Large intestine (tissue), 3 donors: Measurements from ENCODE around the gene WNT7A. TPM values are rescaled to one million over a fixed set of nuclear protein-coding genes. Genes with fewer than 3 reads are reported as not detected.

ENCODE experiments used
- DNase-seq, 2 donors: peaks; one replicate each; pipeline versions ENCODE4 v3.0.0 to v3.0.0-alpha.2; 2013
- H3K27ac ChIP-seq: one replicate; pipeline ENCODE4 v1.5.1; 2013; ENCODE audit warnings: low read length
- H3K27me3 ChIP-seq: 2 replicates; pipeline ENCODE4 v1.6.1; 2013; ENCODE audit warnings: low read length; ENCODE audit not compliant: control insufficient read depth, insufficient read depth
- H3K36me3 ChIP-seq: 2 replicates; pipeline ENCODE4 v1.6.1; 2013; ENCODE audit warnings: low read length; ENCODE audit not compliant: control insufficient read depth, insufficient read depth
- H3K4me1 ChIP-seq: one replicate; pipeline ENCODE4 v1.6.1; 2013; ENCODE audit warnings: low read length; ENCODE audit not compliant: control insufficient read depth, insufficient read depth
- H3K4me3 ChIP-seq: one replicate; pipeline ENCODE4 v1.5.1; 2013; ENCODE audit warnings: low read length
- H3K9me3 ChIP-seq: one replicate; pipeline ENCODE4 v1.6.1; 2013; ENCODE audit warnings: mild to moderate bottlenecking, low read depth, low read length, moderate library complexity; ENCODE audit not compliant: control insufficient read depth
- WGBS: methylation state at CpG from one replicate; pipeline ENCODE4 v1.1.5; 2013; ENCODE audit warnings: low lambda C conversion rate; ENCODE audit not compliant: insufficient coverage; 5-methylcytosine and 5-hydroxymethylcytosine counted together
- polyA plus RNA-seq: library from polyadenylated mRNA; unstranded; fragments of 120-200 nt; gene quantifications from one replicate; pipeline ENCODE4 v1.2.1, GENCODE V29; 2013

The WNT7A gene
- polyA plus RNA-seq, 1 donor = 0.01 TPM

DNA sequence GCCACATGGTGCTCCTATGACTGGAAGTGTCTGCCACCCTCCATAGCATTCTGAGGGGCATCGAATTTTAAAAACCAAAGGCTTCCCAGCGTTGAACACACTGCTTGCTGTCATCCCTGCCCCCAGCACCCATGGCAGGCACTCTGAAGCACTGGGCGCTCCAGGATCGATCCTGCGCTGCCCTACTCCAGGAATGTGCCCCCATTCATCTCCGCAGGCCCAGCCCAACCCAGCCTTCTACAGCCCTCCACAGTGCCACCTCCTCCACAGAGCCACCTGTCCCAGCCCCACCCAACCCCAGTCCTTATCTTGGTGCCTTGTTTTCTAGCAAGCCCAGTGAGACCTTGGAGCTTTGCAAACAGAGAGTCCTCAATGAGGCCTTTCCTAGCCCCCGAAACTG lies 52.2 kb downstream of the WNT7A start:
- no CpG with 5 or more reads among the region's 7 CpGs for WGBS
- H3K9me3 ChIP-seq = no peaks in the 10 kb centered on the region
- no peak overlapping the region for H3K4me3 ChIP-seq
- no peak overlapping the region for H3K27ac ChIP-seq
- no peaks in the 10 kb centered on the region for H3K4me1 ChIP-seq
- H3K27me3 ChIP-seq = no peaks in the 10 kb centered on the region
- H3K36me3 ChIP-seq = no peaks in the 10 kb centered on the region
- DNase-seq = no peak

DNA sequence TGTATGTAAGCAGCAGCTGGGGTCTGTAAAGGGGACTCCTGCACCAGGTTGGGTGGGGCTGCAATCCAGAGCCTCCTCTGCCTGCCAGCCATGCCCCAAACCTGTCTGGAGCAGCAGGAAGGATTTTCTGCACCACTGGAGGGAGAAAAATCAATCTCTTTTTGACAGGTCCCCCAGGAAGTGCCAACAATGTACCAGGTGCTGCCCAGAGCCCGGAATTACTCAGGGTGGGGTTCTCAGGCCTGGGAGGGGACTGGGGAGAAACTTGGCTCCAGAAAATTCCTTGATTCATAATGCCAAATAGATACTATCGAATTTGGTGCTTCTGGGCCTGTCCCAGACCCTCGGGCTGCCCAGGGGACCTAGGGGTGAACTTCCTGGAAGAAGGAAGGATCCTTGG lies 52.6 kb downstream of the WNT7A start:
- H3K27ac ChIP-seq = no peak overlapping the region
- no peaks in the 10 kb centered on the region for H3K4me1 ChIP-seq
- H3K9me3 ChIP-seq = no peaks in the 10 kb centered on the region
- no peak overlapping the region for H3K4me3 ChIP-seq
- no peak for DNase-seq
- no peaks in the 10 kb centered on the region for H3K36me3 ChIP-seq
- no CpG with 5 or more reads among the region's 3 CpGs for WGBS
- H3K27me3 ChIP-seq = no peaks in the 10 kb centered on the region

DNA sequence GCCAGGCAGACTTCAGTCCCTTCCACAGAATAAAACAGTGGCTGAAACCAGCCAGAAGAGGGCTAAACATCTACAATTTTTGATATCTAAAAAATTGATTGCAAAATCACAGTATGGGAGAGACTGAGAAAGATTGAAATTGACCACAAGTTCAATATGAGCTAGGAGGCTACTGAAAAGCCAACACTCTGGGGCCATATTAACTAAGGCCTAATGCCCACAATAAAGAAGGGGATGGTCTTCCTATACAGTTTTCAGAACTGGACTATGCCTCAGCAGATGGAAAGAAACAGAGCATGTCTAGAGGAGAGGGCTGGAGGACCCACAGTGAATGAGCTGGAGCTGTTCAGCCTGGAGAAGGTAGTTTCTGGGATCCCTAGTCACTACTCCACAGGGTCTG lies 53.2 kb downstream of the WNT7A start:
- H3K4me1 ChIP-seq = no peaks in the 10 kb centered on the region
- no peaks in the 10 kb centered on the region for H3K36me3 ChIP-seq
- no peaks in the 10 kb centered on the region for H3K9me3 ChIP-seq
- no peak overlapping the region for H3K4me3 ChIP-seq
- no peak for DNase-seq
- H3K27ac ChIP-seq = no peak overlapping the region
- no peaks in the 10 kb centered on the region for H3K27me3 ChIP-seq

DNA sequence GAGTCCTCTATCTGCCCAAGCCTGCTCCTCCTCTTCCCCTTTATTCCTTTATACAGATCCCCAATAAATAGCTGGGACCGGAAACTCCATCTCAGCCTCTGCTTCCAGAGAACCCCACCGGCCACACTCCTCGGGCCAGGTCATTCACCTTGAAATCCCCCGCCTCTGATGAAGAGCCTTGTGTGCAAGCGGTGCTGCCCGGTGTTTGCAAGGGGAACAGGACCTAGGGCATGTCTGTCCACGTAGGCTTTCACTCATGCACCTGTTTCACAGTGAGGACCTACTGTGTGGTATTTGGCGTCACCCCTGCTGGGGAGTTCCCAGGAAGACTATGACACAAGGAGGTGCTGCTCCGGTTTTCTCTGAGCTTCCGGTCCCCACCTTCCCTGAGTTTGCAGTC lies 54.0 kb downstream of the WNT7A start:
- no CpG with 5 or more reads among the region's 10 CpGs for WGBS
- Histone ChIP-seq H3K36me3 (no peaks in the 10 kb centered on the region), H3K27ac (no peak overlapping the region), H3K27me3 (no peaks in the 10 kb centered on the region), H3K4me3 (no peak overlapping the region), H3K4me1 (no peaks in the 10 kb centered on the region), H3K9me3 (no peaks in the 10 kb centered on the region)
- DNase-seq = no peak

DNA sequence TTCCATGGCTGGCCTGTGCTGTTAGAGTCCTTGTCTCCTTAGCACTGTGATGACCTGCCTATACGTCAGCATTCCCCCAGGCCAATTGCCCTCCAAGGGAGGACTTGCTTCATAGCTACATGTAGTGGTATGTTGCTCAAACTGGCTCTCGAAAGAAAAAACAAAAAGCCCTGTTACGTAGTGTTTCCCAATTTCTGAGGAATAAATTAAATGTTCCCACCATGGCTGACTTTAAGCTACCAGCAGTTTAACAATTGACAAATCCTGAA lies 54.6 kb downstream of the WNT7A start:
- 90% methylated on average over 2 of the region's 3 CpGs for WGBS

GRCh38 chr3:13824521-13825310 lies 55.2 kb downstream of the WNT7A start:
- H3K4me1 ChIP-seq = no peaks in the 10 kb centered on the region
- H3K27me3 ChIP-seq = no peaks in the 10 kb centered on the region
- H3K4me3 ChIP-seq = no peak overlapping the region
- no peak overlapping the region for H3K27ac ChIP-seq
- WGBS = no CpG with 5 or more reads among the region's 8 CpGs
- no peak for DNase-seq
- no peaks in the 10 kb centered on the region for H3K36me3 ChIP-seq
- H3K9me3 ChIP-seq = no peaks in the 10 kb centered on the region

More for the DNA sequence above, 54.6 kb downstream of the WNT7A start:
- Histone ChIP-seq H3K9me3 (no peaks in the 10 kb centered on the region), H3K27me3 (no peaks in the 10 kb centered on the region), H3K36me3 (no peaks in the 10 kb centered on the region), H3K27ac (no peak overlapping the region), H3K4me1 (no peaks in the 10 kb centered on the region), H3K4me3 (no peak overlapping the region)
- no peak for DNase-seq

DNA sequence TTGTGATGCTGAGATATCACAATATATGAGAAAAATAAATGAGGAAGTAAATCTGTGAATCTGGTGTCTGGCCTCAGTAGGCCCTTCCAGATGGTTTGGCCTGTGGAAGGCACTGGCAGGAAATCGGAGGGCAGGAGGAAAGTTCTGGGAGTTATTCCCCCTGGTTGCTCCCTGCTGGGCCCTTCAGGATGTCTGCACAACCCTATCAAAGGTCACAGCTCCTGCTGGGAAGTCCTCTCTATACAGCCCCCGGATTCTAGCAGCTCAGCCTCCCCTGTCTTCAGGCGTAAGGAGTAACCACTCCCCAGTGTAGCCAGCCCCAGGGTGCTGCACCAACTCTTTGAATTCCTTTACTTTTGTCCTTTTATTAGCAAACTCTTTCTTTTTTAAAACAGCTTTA lies 56.2 kb downstream of the WNT7A start:
- no peak for DNase-seq
- WGBS = 77% methylated on average over 3 of the region's 3 CpGs
- H3K27ac ChIP-seq = no peak overlapping the region

GRCh38 chr3:13822871-13823585 lies 56.8 kb downstream of the WNT7A start:
- no peak overlapping the region for H3K4me3 ChIP-seq
- WGBS = no CpG with 5 or more reads among the region's 8 CpGs

More for the DNA sequence above, 56.2 kb downstream of the WNT7A start:
- H3K9me3 ChIP-seq = no peaks in the 10 kb centered on the region
- H3K4me3 ChIP-seq = no peak overlapping the region
- no peaks in the 10 kb centered on the region for H3K4me1 ChIP-seq
- H3K36me3 ChIP-seq = no peaks in the 10 kb centered on the region
- no peaks in the 10 kb centered on the region for H3K27me3 ChIP-seq

DNA sequence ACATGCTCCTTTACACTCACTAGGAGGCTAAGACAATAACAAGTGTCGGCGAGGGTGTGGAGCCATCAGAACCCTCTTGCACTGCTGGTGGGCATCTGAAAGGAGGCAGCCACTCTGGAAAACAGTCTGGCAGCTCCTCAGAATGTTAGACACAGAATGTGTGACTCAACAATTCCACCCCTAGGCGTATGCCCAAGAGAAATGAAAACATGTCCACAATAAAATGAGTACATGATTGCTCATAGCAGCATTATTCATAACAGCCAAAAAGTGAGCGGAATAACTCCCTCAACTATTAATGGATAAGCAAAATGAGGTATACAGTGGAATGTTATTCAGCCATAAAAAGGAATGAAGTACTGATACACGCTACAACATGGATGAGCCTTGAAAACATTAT lies 57.8 kb downstream of the WNT7A start:
- Histone ChIP-seq H3K27me3 (no peaks in the 10 kb centered on the region), H3K9me3 (peaks cover under 1% of the 10 kb centered on the region), H3K27ac (no peak overlapping the region), H3K4me1 (no peaks in the 10 kb centered on the region), H3K36me3 (no peaks in the 10 kb centered on the region), H3K4me3 (no peak overlapping the region)
- WGBS = 100% methylated on average over 1 of the region's 5 CpGs
- no peak for DNase-seq

More at GRCh38 chr3:13822871-13823585, 56.8 kb downstream of the WNT7A start:
- Histone ChIP-seq H3K27me3 (no peaks in the 10 kb centered on the region), H3K4me1 (no peaks in the 10 kb centered on the region), H3K27ac (no peak overlapping the region), H3K9me3 (no peaks in the 10 kb centered on the region), H3K36me3 (no peaks in the 10 kb centered on the region)
- DNase-seq = no peak

GRCh38 chr3:13821126-13821525 lies 58.7 kb downstream of the WNT7A start:
- no peak overlapping the region for H3K27ac ChIP-seq
- no peaks in the 10 kb centered on the region for H3K4me1 ChIP-seq
- DNase-seq = no peak
- no peaks in the 10 kb centered on the region for H3K27me3 ChIP-seq
- WGBS = no CpG with 5 or more reads among the region's 3 CpGs
- no peak overlapping the region for H3K4me3 ChIP-seq
- H3K9me3 ChIP-seq = peaks cover 7% of the 10 kb centered on the region
- no peaks in the 10 kb centered on the region for H3K36me3 ChIP-seq

- H3K4me3 ChIP-seq = no peak overlapping the region
- H3K36me3 ChIP-seq = no peaks in the 10 kb centered on the region
- DNase-seq = no peak
- H3K9me3 ChIP-seq = peaks cover 21% of the 10 kb centered on the region
- no peaks in the 10 kb centered on the region for H3K4me1 ChIP-seq
- H3K27ac ChIP-seq = no peak overlapping the region
- H3K27me3 ChIP-seq = no peaks in the 10 kb centered on the region
- no CpG with 5 or more reads among the region's 30 CpGs for WGBS
Measured at GRCh38 chr3:13818919-13819318, 61.0 kb downstream of the WNT7A start.
